Retinal pigment epithelial cell (primary cell): ENCODE results near the gene TARP.

Source experiments
- DNase-seq: peaks from one replicate; pipeline ENCODE4 v3.0.0-alpha.2; 2010; ENCODE audit warnings: low read depth
- H3K4me3 ChIP-seq: 2 replicates; pipeline ENCODE4 v1.5.1; 2011; ENCODE audit warnings: mild to moderate bottlenecking, low read length, control low read depth, moderate library complexity
- TF ChIP-seq, protein P1 (sequence below): conservative IDR thresholded peaks from 2 replicates; pipeline ENCODE4 v1.5.1; 2011; ENCODE audit warnings: low read depth, low read length, control low read depth, inconsistent platforms

TARP gene

DNA sequence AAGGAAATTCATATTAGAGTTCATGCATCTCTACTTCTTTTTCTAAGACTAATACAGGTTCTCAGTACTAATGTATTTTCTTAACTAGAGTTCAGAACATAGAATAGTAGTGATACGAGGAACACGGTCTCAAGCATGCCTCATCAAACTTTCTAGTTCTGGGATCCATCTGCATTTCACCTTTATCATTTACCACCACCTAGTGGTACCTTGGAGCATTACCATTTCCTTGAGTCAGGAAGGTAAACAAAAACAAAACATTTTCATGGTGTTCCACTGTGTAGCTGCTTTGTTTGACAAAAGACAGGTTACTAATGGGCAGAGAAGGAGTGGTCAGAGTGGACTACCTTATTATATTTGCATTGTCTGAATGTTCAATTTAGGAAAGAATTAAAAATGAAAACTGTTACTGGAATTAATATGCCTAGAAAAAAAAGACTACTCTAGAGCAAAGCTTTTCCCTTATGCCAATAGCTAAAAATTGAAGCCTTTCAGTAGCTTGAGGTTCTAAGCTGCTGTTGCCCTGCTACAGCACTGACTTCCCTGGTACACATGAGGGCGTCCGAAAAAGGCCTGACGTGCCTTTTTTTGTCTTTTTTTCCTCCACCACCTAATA lies 50.8 kb downstream of the TARP start:
- H3K4me3 ChIP-seq, result no peak overlapping the region
- no peak for DNase-seq
- TF ChIP-seq, protein P1, sequence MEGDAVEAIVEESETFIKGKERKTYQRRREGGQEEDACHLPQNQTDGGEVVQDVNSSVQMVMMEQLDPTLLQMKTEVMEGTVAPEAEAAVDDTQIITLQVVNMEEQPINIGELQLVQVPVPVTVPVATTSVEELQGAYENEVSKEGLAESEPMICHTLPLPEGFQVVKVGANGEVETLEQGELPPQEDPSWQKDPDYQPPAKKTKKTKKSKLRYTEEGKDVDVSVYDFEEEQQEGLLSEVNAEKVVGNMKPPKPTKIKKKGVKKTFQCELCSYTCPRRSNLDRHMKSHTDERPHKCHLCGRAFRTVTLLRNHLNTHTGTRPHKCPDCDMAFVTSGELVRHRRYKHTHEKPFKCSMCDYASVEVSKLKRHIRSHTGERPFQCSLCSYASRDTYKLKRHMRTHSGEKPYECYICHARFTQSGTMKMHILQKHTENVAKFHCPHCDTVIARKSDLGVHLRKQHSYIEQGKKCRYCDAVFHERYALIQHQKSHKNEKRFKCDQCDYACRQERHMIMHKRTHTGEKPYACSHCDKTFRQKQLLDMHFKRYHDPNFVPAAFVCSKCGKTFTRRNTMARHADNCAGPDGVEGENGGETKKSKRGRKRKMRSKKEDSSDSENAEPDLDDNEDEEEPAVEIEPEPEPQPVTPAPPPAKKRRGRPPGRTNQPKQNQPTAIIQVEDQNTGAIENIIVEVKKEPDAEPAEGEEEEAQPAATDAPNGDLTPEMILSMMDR, result peak; percentile 84

DNA sequence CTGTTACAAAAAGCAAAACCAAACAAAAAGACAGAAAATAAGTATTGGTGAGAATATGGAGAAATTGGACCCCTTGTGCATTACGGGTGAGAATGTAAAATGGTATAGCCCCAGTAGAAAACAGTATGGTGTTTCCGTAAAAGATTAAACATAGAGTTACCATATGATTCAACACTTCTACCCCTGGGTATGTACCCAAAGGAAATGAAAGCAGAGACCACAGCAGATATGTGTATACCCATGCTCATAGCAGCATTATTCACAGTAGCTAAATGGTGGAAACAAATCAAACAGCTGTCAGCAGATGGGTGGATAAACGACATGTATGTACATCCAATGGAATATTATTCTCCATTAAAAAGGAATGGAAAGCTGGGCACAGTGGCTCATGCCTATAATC lies 53.0 kb downstream of the TARP start:
- no peak overlapping the region for H3K4me3 ChIP-seq
- no peak for DNase-seq
- TF ChIP-seq, protein P1, result no peak

GRCh38 chr7:38217672-38218071 lies 55.8 kb downstream of the TARP start:
- TF ChIP-seq, protein P1, result no peak
- DNase-seq, result no peak
- no peak overlapping the region for H3K4me3 ChIP-seq

DNA sequence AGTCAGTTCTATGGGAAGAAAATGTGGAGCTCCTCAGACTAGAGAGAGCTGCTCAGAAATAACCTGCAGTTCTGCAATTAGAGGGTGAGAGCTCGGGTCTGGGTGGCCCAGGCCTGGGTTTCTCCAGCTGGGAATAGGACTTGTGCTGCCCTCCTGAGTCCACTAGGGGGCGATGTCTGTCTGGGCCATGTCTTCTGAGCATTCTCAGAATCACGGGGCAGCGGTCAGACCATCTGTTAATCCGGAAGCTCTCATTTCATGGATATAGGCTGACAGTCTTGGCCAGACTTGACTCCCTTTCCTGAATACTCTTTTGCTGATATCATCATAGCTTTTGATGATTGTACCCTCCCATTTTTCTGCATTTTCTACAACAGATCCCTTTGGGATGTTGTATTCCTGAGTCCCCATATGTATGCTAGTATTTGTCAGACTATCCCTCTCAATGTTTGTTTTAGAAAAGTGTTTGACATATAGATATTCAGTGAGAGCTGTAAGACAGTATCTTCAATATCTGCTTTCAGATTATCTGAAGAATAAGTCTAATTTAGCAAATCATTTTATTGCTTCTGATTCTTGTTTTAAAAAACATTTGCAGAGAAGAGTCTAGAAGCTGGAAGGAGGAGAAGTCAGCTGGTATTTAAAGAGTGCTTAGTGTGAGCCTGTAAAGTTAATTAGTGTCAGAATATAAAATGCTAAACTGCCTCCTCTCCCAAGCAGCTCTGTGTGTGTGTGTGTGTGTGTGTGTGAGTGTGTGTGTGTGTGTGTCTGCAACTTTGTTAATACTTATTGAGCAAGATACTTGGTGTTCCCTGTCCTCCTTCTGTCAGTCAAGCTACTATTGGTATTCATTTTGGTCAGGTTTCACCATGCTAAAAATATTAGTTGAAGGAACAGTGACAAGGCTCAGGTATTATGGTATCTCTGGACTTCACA lies 57.4 kb downstream of the TARP start:
- TF ChIP-seq, protein P1, result peak; percentile 99
- peak; percentile 76 for DNase-seq
- no peak overlapping the region for H3K4me3 ChIP-seq

DNA sequence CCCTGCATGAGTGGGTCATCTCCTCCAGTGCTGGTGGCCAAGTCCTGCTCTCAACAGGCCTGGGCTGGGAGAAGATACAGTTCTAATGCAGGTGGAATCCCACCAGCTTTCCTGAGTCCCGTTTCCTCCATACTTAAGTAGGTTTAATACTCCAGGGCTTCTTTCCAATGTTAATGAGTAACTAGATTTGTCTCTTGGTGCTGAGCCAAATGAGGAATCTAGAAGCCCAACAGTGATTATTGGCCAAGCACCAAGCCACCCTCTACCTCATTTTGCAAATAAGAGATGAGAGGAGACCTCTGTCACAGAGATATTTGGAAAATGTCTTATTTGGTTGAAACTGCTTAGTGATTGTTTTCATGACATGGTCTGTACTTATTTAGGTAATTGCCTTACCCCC lies 58.3 kb downstream of the TARP start:
- TF ChIP-seq, protein P1, result no peak
- no peak overlapping the region for H3K4me3 ChIP-seq
- no peak for DNase-seq

DNA sequence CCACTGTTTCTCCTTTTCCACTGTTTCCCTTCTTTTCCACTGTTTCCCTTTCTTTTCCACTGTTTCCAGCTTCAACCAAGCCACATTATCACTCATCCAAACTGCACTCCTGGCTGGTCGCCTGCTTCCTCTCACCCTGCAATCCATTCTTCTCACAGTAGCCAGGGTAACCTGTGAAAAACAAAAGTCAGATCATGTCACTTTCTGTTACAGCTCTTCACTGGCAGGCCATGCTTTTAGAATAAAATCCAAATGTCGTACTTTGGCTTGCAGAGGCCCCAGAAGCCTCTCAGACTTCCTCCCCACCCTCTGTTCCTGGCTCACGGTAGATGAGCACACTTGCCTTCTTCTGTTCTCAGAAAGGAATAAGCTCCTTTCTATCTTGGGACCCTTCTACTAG lies 61.5 kb downstream of the TARP start:
- DNase-seq, result no peak
- TF ChIP-seq, protein P1, result no peak

More for the DNA sequence above, 61.5 kb downstream of the TARP start:
- no peak overlapping the region for H3K4me3 ChIP-seq
